ENCODE measurements around the gene SCAND1. TPM values are rescaled to one million over a fixed set of nuclear protein-coding genes. Genes with fewer than 3 reads are reported as not detected.

SCAND1 gene
- total RNA-seq, 2 donors from 2014 or later = 91.3 to 125 TPM

GRCh38 chr20:35910254-35910653 is 44.0 kb downstream of the SCAND1 start:
- intact Hi-C loops (cut with DNase I) = no loop called here
- TF ChIP-seq CTCF (IDR thresholded peaks at IDR 0.05) = no peak
- no peaks in the 10 kb centered on the region for H3K27me3 ChIP-seq
- no peak overlapping the region for H3K4me3 ChIP-seq
- no peak for DNase-seq
- H3K9me3 ChIP-seq = no peaks in the 10 kb centered on the region
- H3K27ac ChIP-seq = no peak overlapping the region
- peaks cover 3% of the 10 kb centered on the region for H3K36me3 ChIP-seq
- H3K4me1 ChIP-seq = no peaks in the 10 kb centered on the region
- H3K9ac ChIP-seq (ENCODE audit: low read depth in 2 of 2, low read length in 2 of 2) = no peak overlapping the region

- Histone ChIP-seq H3K9ac (ENCODE audit: low read depth in 2 of 2, low read length in 2 of 2) (no peak overlapping the region), H3K4me1 (no peaks in the 10 kb centered on the region), H3K36me3 (no peaks in the 10 kb centered on the region), H3K9me3 (no peaks in the 10 kb centered on the region), H3K27me3 (no peaks in the 10 kb centered on the region), H3K27ac (no peak overlapping the region), H3K4me3 (no peak overlapping the region)
- DNase-seq = no peak
- intact Hi-C loops (cut with DNase I) = no loop called here
- TF ChIP-seq CTCF (IDR thresholded peaks at IDR 0.05) = no peak
Measured at GRCh38 chr20:35909796-35910195, 44.5 kb downstream of the SCAND1 start.

GRCh38 chr20:35909176-35909575 is 45.1 kb downstream of the SCAND1 start:
- no peaks in the 10 kb centered on the region for H3K9me3 ChIP-seq
- H3K4me1 ChIP-seq = no peaks in the 10 kb centered on the region
- H3K27me3 ChIP-seq = no peaks in the 10 kb centered on the region
- intact Hi-C loops (cut with DNase I) = no loop called here
- no peak for DNase-seq
- no peak overlapping the region for H3K9ac ChIP-seq (ENCODE audit: low read depth in 2 of 2, low read length in 2 of 2)
- TF ChIP-seq CTCF (IDR thresholded peaks at IDR 0.05) = no peak
- H3K27ac ChIP-seq = no peak overlapping the region
- H3K4me3 ChIP-seq = no peak overlapping the region
- H3K36me3 ChIP-seq = no peaks in the 10 kb centered on the region

GRCh38 chr20:35908007-35908406 is 46.3 kb downstream of the SCAND1 start:
- intact Hi-C loops (cut with DNase I) = no loop called here
- no peaks in the 10 kb centered on the region for H3K36me3 ChIP-seq

GRCh38 chr20:35907017-35907701 is 47.1 kb downstream of the SCAND1 start:
- no peaks in the 10 kb centered on the region for H3K36me3 ChIP-seq
- no peak for TF ChIP-seq CTCF (IDR thresholded peaks at IDR 0.05)

More at GRCh38 chr20:35908007-35908406, 46.3 kb downstream of the SCAND1 start:
- no peak overlapping the region for H3K4me3 ChIP-seq
- no peaks in the 10 kb centered on the region for H3K4me1 ChIP-seq
- H3K27ac ChIP-seq = no peak overlapping the region
- no peak for TF ChIP-seq CTCF (IDR thresholded peaks at IDR 0.05)
- H3K9me3 ChIP-seq = no peaks in the 10 kb centered on the region
- no peaks in the 10 kb centered on the region for H3K27me3 ChIP-seq
- no peak for DNase-seq
- H3K9ac ChIP-seq (ENCODE audit: low read depth in 2 of 2, low read length in 2 of 2) = no peak overlapping the region

More at GRCh38 chr20:35907017-35907701, 47.1 kb downstream of the SCAND1 start:
- Histone ChIP-seq H3K4me3 (no peak overlapping the region), H3K27ac (no peak overlapping the region), H3K9ac (ENCODE audit: low read depth in 2 of 2, low read length in 2 of 2) (no peak overlapping the region), H3K27me3 (no peaks in the 10 kb centered on the region), H3K4me1 (no peaks in the 10 kb centered on the region), H3K9me3 (no peaks in the 10 kb centered on the region)
- no peak for DNase-seq
- intact Hi-C loops (cut with DNase I) = no loop called here
